ENCODE measurements around the gene PER3.
A peak's percentile ranks its signal among the peaks of the same experiment; 100 is the strongest.

Gene PER3

GRCh38 chr1:7783826-7784491, at the start of gene PER3:
TSS of gene PER3 (plus strand) at chr1:7784291. CDS start at chr1:7784878, 587 bp downstream.
- H3K4me3 ChIP-seq (ENCODE audit: low read length): peak within 1 kb of the TSS; percentile 79
- no peaks in the 10 kb centered on the region for H3K79me2 ChIP-seq (ENCODE audit: control insufficient read depth, low read length)
- no peaks in the 10 kb centered on the region for H3K36me3 ChIP-seq (ENCODE audit: control insufficient read depth, low read length)
- no peaks in the 10 kb centered on the region; the same call in 1 of the 2 replicates for H4K20me1 ChIP-seq (ENCODE audit: control insufficient read depth, insufficient read depth, low read depth, low read length)
- TF ChIP-seq EZH2phosphoT487 (IDR thresholded peaks at IDR 0.05; ENCODE audit: borderline replicate concordance, low read length): no peak
- TF ChIP-seq, protein P1, sequence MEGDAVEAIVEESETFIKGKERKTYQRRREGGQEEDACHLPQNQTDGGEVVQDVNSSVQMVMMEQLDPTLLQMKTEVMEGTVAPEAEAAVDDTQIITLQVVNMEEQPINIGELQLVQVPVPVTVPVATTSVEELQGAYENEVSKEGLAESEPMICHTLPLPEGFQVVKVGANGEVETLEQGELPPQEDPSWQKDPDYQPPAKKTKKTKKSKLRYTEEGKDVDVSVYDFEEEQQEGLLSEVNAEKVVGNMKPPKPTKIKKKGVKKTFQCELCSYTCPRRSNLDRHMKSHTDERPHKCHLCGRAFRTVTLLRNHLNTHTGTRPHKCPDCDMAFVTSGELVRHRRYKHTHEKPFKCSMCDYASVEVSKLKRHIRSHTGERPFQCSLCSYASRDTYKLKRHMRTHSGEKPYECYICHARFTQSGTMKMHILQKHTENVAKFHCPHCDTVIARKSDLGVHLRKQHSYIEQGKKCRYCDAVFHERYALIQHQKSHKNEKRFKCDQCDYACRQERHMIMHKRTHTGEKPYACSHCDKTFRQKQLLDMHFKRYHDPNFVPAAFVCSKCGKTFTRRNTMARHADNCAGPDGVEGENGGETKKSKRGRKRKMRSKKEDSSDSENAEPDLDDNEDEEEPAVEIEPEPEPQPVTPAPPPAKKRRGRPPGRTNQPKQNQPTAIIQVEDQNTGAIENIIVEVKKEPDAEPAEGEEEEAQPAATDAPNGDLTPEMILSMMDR (IDR thresholded peaks at IDR 0.05; ENCODE audit: low read depth, low read length, poor library complexity, severe bottlenecking): no peak
- H3K4me1 ChIP-seq (ENCODE audit: control insufficient read depth, low read length): peaks cover 8% of the 10 kb centered on the region
- H3K4me2 ChIP-seq (ENCODE audit: low read length): peak within 1 kb of the TSS; percentile 88
- peaks cover 8% of the 10 kb centered on the region for H3F3A ChIP-seq (ENCODE audit: control insufficient read depth, insufficient read depth)
- no peak within 1 kb of the TSS for H3K27ac ChIP-seq (ENCODE audit: low read depth, low read length)
- no peaks in the 10 kb centered on the region for H3K27me3 ChIP-seq (ENCODE audit: control insufficient read depth, low read length)
- no peaks in the 10 kb centered on the region for H3K9me3 ChIP-seq (ENCODE audit: control insufficient read depth, insufficient read depth, low read length)
- H3K9me2 ChIP-seq (replicated peaks; ENCODE audit: control insufficient read depth, low read length): no peaks in the 10 kb centered on the region

- no peak overlapping the region for H3K4me3 ChIP-seq (ENCODE audit: low read length)
- no peak overlapping the region for H3K4me2 ChIP-seq (ENCODE audit: low read length)
- no peaks in the 10 kb centered on the region for H3K79me2 ChIP-seq (ENCODE audit: control insufficient read depth, low read length)
- H3K36me3 ChIP-seq (ENCODE audit: control insufficient read depth, low read length): no peaks in the 10 kb centered on the region
- TF ChIP-seq, protein P1 (IDR thresholded peaks at IDR 0.05; ENCODE audit: low read depth, low read length, poor library complexity, severe bottlenecking): no peak
- no peak overlapping the region for H3K27ac ChIP-seq (ENCODE audit: low read depth, low read length)
- H4K20me1 ChIP-seq (ENCODE audit: control insufficient read depth, insufficient read depth, low read depth, low read length): no peaks in the 10 kb centered on the region
- peaks cover 8% of the 10 kb centered on the region for H3K4me1 ChIP-seq (ENCODE audit: control insufficient read depth, low read length)
- no peaks in the 10 kb centered on the region for H3K9me3 ChIP-seq (ENCODE audit: control insufficient read depth, insufficient read depth, low read length)
- no peaks in the 10 kb centered on the region for H3K27me3 ChIP-seq (ENCODE audit: control insufficient read depth, low read length)
- H3F3A ChIP-seq (ENCODE audit: control insufficient read depth, insufficient read depth): no peaks in the 10 kb centered on the region
- H3K9me2 ChIP-seq (replicated peaks; ENCODE audit: control insufficient read depth, low read length): no peaks in the 10 kb centered on the region
Observed at GRCh38 chr1:7738044-7738443, 46.0 kb upstream of the PER3 start.

DNA sequence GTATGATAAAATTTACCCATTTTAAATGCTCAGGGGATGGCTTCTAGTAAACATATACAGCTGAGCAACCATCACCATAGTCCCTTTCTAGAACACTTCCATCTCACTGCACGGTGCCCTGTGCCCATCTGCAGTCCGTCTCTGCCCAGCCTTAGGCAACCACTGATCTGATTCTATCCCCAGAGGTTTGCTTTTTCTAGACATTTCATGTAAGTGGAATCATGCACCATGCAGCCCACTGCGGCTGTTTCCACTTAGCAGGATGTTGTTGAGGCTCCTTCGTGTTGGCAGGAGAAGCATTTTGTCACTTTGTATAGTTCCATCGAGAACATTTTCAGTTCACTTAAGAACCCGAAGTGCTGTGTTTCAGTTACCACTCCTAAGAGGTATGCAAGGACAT, 40.7 kb upstream of the PER3 start:
- Histone ChIP-seq H3K27me3 (ENCODE audit: control insufficient read depth, low read length) (no peaks in the 10 kb centered on the region), H3K9me2 (replicated peaks; ENCODE audit: control insufficient read depth, low read length) (no peaks in the 10 kb centered on the region), H3K4me2 (ENCODE audit: low read length) (no peak overlapping the region), H3K27ac (ENCODE audit: low read depth, low read length) (no peak overlapping the region), H4K20me1 (ENCODE audit: control insufficient read depth, insufficient read depth, low read depth, low read length) (no peaks in the 10 kb centered on the region), H3F3A (ENCODE audit: control insufficient read depth, insufficient read depth) (no peaks in the 10 kb centered on the region), H3K79me2 (ENCODE audit: control insufficient read depth, low read length) (no peaks in the 10 kb centered on the region), H3K4me3 (ENCODE audit: low read length) (no peak overlapping the region), H3K4me1 (ENCODE audit: control insufficient read depth, low read length) (peaks cover 8% of the 10 kb centered on the region), H3K36me3 (ENCODE audit: control insufficient read depth, low read length) (no peaks in the 10 kb centered on the region), H3K9me3 (ENCODE audit: control insufficient read depth, insufficient read depth, low read length) (no peaks in the 10 kb centered on the region)
- TF ChIP-seq, protein P1 (IDR thresholded peaks at IDR 0.05; ENCODE audit: low read depth, low read length, poor library complexity, severe bottlenecking): no peak
- TF ChIP-seq EZH2phosphoT487 (IDR thresholded peaks at IDR 0.05; ENCODE audit: borderline replicate concordance, low read length): no peak

Data from DOHH2 (cell line).